8988T (cell line): ENCODE data around the gene ERCC1.

Experiments used
- DNase-seq: peaks from one replicate; pipeline ENCODE4 v3.0.0; 2011

Gene ERCC1

GRCh38 chr19:45423589-45424190 lies at the start of gene ERCC1:
Gene ERCC1, minus strand, starts transcription at chr19:45423917. Its CDS starts 543 bp downstream, at chr19:45423374.
- peak; percentile 72 for DNase-seq

- no peak for DNase-seq
Measured at GRCh38 chr19:45473367-45473681, 49.6 kb upstream of the ERCC1 start.

- no peak for DNase-seq
Measured at GRCh38 chr19:45472563-45473366, 49.0 kb upstream of the ERCC1 start.

GRCh38 chr19:45471931-45472562 lies 48.3 kb upstream of the ERCC1 start:
- no peak for DNase-seq

GRCh38 chr19:45471111-45471930 lies 47.6 kb upstream of the ERCC1 start:
- DNase-seq, result no peak

GRCh38 chr19:45470762-45471081 lies 47.0 kb upstream of the ERCC1 start:
- DNase-seq, result no peak

GRCh38 chr19:45469945-45470761 lies 46.4 kb upstream of the ERCC1 start:
- no peak for DNase-seq

GRCh38 chr19:45469132-45469944 lies 45.6 kb upstream of the ERCC1 start:
- peak; percentile 81 for DNase-seq

GRCh38 chr19:45468803-45469131 lies 45.0 kb upstream of the ERCC1 start:
- no peak for DNase-seq

- DNase-seq, result no peak
Measured at GRCh38 chr19:45468159-45468651, 44.5 kb upstream of the ERCC1 start.

GRCh38 chr19:45467456-45468158 lies 43.9 kb upstream of the ERCC1 start, which contains the start of gene FOSB:
Gene FOSB, plus strand, starts transcription at chr19:45467996. Its CDS starts 591 bp downstream, at chr19:45468587.
- DNase-seq, result peak; percentile 75

- DNase-seq, result no peak
Measured at GRCh38 chr19:45467115-45467455, 43.4 kb upstream of the ERCC1 start.

GRCh38 chr19:45464852-45465441 lies 41.2 kb upstream of the ERCC1 start:
- no peak for DNase-seq

- DNase-seq, result no peak
Measured at GRCh38 chr19:45464274-45464673, 40.6 kb upstream of the ERCC1 start.

- no peak for DNase-seq
Measured at GRCh38 chr19:45463241-45463640, 39.5 kb upstream of the ERCC1 start.

GRCh38 chr19:45462174-45462573 lies 38.5 kb upstream of the ERCC1 start:
- DNase-seq, result no peak

GRCh38 chr19:45460807-45461347 lies 37.2 kb upstream of the ERCC1 start:
- DNase-seq, result no peak

- no peak for DNase-seq
Measured at GRCh38 chr19:45457776-45458175, 34.1 kb upstream of the ERCC1 start.

- DNase-seq, result no peak
Measured at GRCh38 chr19:45456500-45456815, 32.7 kb upstream of the ERCC1 start.

- peak; percentile 72 for DNase-seq
Measured at GRCh38 chr19:45455707-45456499, 32.2 kb upstream of the ERCC1 start.
